NB4 (cell line): ENCODE data around the gene LRRC55.

Source experiments
- POLR2A ChIP-seq: IDR thresholded peaks from 2 replicates; pipeline ENCODE4 v1.6.1; 2011; ENCODE audit warnings: mild to moderate bottlenecking; ENCODE audit not compliant: insufficient read length; ENCODE audit errors: extremely low read depth
- TF ChIP-seq, protein P1 (sequence below): IDR thresholded peaks from one replicate; pipeline ENCODE4 v1.5.1; 2012; ENCODE audit warnings: low read depth, low read length

DNA sequence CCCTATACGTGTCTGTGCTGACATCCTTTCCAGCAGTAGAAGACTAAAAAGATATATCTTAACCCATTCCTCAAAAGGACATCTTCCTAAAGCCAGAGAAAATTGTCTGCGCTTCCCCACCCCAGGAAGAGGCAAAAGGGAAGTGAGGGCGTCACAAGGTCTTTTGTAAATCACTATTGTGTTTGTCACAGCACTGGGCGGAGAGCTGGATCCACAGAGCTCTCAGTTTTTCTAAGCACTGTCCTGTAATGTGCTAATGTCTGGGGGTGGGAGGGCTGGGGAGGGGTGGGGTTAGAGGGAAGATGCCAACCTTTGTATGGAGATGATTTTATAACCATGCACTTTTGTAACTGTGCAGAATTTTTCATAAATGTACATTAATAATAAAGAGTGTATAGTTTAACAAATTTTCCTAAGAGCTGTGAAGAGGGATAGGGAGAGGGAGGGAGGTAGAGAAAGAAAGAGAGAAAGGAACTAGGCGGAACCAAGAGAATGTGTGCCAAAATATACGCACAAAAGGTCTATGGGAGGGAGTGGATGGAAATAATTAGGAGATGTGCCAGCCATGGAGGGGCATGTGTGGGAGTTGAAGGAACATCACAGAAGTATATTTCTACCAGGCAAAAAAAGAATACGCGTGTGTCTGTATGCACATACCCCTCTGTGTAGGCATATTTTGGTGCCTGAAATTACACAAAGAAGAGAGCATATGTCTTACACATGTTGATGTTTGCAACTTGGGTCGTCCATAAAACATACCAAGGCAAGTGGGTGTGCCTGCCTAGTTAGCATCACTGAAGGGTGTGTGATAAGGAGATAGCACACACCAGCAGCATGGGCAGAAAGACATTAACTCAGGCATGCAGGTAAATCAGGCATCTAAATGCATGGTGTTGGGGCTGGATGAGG is 9.8 kb downstream of the LRRC55 start:
- TF ChIP-seq, protein P1, sequence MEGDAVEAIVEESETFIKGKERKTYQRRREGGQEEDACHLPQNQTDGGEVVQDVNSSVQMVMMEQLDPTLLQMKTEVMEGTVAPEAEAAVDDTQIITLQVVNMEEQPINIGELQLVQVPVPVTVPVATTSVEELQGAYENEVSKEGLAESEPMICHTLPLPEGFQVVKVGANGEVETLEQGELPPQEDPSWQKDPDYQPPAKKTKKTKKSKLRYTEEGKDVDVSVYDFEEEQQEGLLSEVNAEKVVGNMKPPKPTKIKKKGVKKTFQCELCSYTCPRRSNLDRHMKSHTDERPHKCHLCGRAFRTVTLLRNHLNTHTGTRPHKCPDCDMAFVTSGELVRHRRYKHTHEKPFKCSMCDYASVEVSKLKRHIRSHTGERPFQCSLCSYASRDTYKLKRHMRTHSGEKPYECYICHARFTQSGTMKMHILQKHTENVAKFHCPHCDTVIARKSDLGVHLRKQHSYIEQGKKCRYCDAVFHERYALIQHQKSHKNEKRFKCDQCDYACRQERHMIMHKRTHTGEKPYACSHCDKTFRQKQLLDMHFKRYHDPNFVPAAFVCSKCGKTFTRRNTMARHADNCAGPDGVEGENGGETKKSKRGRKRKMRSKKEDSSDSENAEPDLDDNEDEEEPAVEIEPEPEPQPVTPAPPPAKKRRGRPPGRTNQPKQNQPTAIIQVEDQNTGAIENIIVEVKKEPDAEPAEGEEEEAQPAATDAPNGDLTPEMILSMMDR: no peak
- TF ChIP-seq POLR2A: no peak
